H1 (cell line): Measurements from ENCODE around the gene TMEM145.

ENCODE experiments used
- BRCA1 ChIP-seq: IDR thresholded peaks from 2 replicates; pipeline ENCODE4 v1.6.1; 2012; ENCODE audit warnings: low read depth, low read length, improper control_type of control experiment
- CTCF ChIP-seq, 3 experiments: IDR thresholded peaks; 1 replicate in 2 of 3; 2 replicates in 1 of 3; pipeline versions ENCODE4 v1.5.1 to v1.6.1; 2011; ENCODE audit warnings: low read length in 3 of 3, mild to moderate bottlenecking in 3 of 3, inconsistent platforms in 2 of 3, low read depth in 1 of 3, moderate library complexity in 1 of 3; ENCODE audit not compliant: insufficient read depth in 1 of 3; ENCODE audit errors: control extremely low read depth in 1 of 3
- EGR1 ChIP-seq: IDR thresholded peaks from 2 replicates; pipeline ENCODE4 v1.6.1; 2011; ENCODE audit warnings: low read depth, low read length, borderline replicate concordance
- EP300 ChIP-seq, 2 experiments: IDR thresholded peaks; 1 replicate in 1 of 2; 2 replicates in 1 of 2; pipeline ENCODE4 v1.6.1; 2011 to 2012; ENCODE audit warnings: low read depth in 2 of 2, low read length in 2 of 2, mild to moderate bottlenecking in 2 of 2, borderline replicate concordance in 1 of 2, inconsistent platforms in 1 of 2, moderate library complexity in 1 of 2
- GABPA ChIP-seq: IDR thresholded peaks from 2 replicates; pipeline ENCODE4 v1.6.1; 2011; ENCODE audit warnings: mild to moderate bottlenecking, low read length, moderate library complexity, borderline replicate concordance; ENCODE audit not compliant: insufficient read depth
- JUND ChIP-seq: IDR thresholded peaks from 2 replicates; pipeline ENCODE4 v1.6.1; 2011; ENCODE audit warnings: mild to moderate bottlenecking, improper control_type of control experiment, low read length
- MAX ChIP-seq: IDR thresholded peaks from 2 replicates; pipeline ENCODE4 v1.6.1; 2012; ENCODE audit warnings: inconsistent platforms
- POLR2A ChIP-seq, 2 experiments: IDR thresholded peaks; 1 replicate in 1 of 2; 2 replicates in 1 of 2; pipeline ENCODE4 v1.6.1; 2011; ENCODE audit warnings: low read depth in 2 of 2, low read length in 2 of 2, mild to moderate bottlenecking in 2 of 2; ENCODE audit errors: control extremely low read depth in 1 of 2
- RFX5 ChIP-seq: IDR thresholded peaks from 2 replicates; pipeline ENCODE4 v1.6.1; 2011; ENCODE audit warnings: low read depth, low read length, improper control_type of control experiment, borderline replicate concordance

- TF ChIP-seq EGR1 (no peak), JUND (no peak), CTCF (IDR thresholded peaks at IDR 0.05; ENCODE audit: control extremely low read depth in 1 of 3, insufficient read depth in 1 of 3, low read depth in 1 of 3, low read length in 3 of 3) (no peak), GABPA (no peak), MAX (no peak), EP300 (IDR thresholded peaks at IDR 0.05; ENCODE audit: borderline replicate concordance in 1 of 2, low read depth in 2 of 2, low read length in 2 of 2) (no peak), POLR2A (IDR thresholded peaks at IDR 0.05; ENCODE audit: control extremely low read depth in 1 of 2, low read depth in 2 of 2, low read length in 2 of 2) (no peak), RFX5 (no peak), BRCA1 (no peak)
Observed at GRCh38 chr19:42288387-42288786, 24.7 kb upstream of the TMEM145 start.
